Natural killer cell (primary cell): ENCODE data around the gene LHFPL5. TPM values are rescaled to one million over a fixed set of nuclear protein-coding genes. Genes with fewer than 3 reads are reported as not detected.

Experiments
- ATAC-seq, 3 donors: fragments of 150-1000 bp in 2 of 3; fragments of 200-7000 bp in 1 of 3; cut with Tn5 transposase; 1 replicate in 1 of 3; 2 replicates in 2 of 3; pipeline ENCODE4 v1.10.0; 2021; ENCODE audit warnings: mild to moderate bottlenecking in 2 of 3, moderate library complexity in 2 of 3
- DNase-seq, 2 donors: peaks; one replicate each; pipeline versions ENCODE4 v3.0.0 to v3.0.0-alpha.2; 2013 to 2021; ENCODE audit warnings: mixed read lengths in 1 of 2
- H3K27ac ChIP-seq: one replicate; pipeline ENCODE4 v1.5.1; 2013; ENCODE audit warnings: mild to moderate bottlenecking, low read length
- H3K27me3 ChIP-seq: one replicate; pipeline ENCODE4 v1.6.1; 2013; ENCODE audit warnings: low read length; ENCODE audit not compliant: control insufficient read depth, insufficient read depth
- H3K36me3 ChIP-seq: one replicate; pipeline ENCODE4 v1.6.1; 2013; ENCODE audit warnings: low read length; ENCODE audit not compliant: control insufficient read depth, insufficient read depth
- H3K4me1 ChIP-seq: one replicate; pipeline ENCODE4 v1.6.1; 2013; ENCODE audit warnings: low read length; ENCODE audit not compliant: control insufficient read depth, insufficient read depth
- H3K4me3 ChIP-seq: one replicate; pipeline ENCODE4 v1.5.1; 2013; ENCODE audit warnings: low read length
- H3K9me3 ChIP-seq: one replicate; pipeline ENCODE4 v1.6.1; 2013; ENCODE audit warnings: low read length; ENCODE audit not compliant: control insufficient read depth, insufficient read depth
- H3K27ac Mint-ChIP-seq, 2 donors: one replicate each; pipeline ENCODE4 v1.8.0; 2022; ENCODE audit warnings: mild to moderate bottlenecking in 2 of 2, mixed read lengths in 2 of 2, moderate library complexity in 1 of 2
- H3K27me3 Mint-ChIP-seq, 2 donors: one replicate each; pipeline ENCODE4 v1.8.0; 2022; ENCODE audit warnings: low read depth in 2 of 2, mixed read lengths in 2 of 2
- H3K36me3 Mint-ChIP-seq: one replicate; pipeline ENCODE4 v1.8.0; 2022; ENCODE audit warnings: mixed read lengths
- H3K4me1 Mint-ChIP-seq, 2 donors: one replicate each; pipeline ENCODE4 v1.8.0; 2022; ENCODE audit warnings: mixed read lengths in 2 of 2
- H3K4me3 Mint-ChIP-seq: one replicate; pipeline ENCODE4 v1.8.0; 2022; ENCODE audit warnings: mild to moderate bottlenecking, moderate library complexity, mixed read lengths
- H3K9me3 Mint-ChIP-seq, 2 donors: one replicate each; pipeline ENCODE4 v1.8.0; 2022; ENCODE audit warnings: mixed read lengths in 2 of 2
- CTCF ChIP-seq: fragments of 200-600 bp; IDR thresholded peaks from one replicate; pipeline ENCODE4 v1.8.0; 2022; ENCODE audit warnings: antibody characterized with exemption
- WGBS: methylation state at CpG from one replicate; pipeline ENCODE4 v1.1.7; 2013; ENCODE audit warnings: missing lambda C conversion rate; ENCODE audit not compliant: insufficient coverage; 5-methylcytosine and 5-hydroxymethylcytosine counted together
- intact Hi-C: fragments of 100-400 bp; cut with micrococcal nuclease; formaldehyde crosslinking; loops from one replicate; pipeline ENCODE4 v1.14.2; 2022
- total RNA-seq, 4 donors: library from RNA; stranded (reverse); fragments of 120-200 nt in 1 of 4; gene quantifications; one replicate each; pipeline versions ENCODE4 v1.2.3 to v1.2.4, GENCODE V29; 2013 to 2022

Gene LHFPL5
- total RNA-seq: not detected
- total RNA-seq (2013): not detected

DNA sequence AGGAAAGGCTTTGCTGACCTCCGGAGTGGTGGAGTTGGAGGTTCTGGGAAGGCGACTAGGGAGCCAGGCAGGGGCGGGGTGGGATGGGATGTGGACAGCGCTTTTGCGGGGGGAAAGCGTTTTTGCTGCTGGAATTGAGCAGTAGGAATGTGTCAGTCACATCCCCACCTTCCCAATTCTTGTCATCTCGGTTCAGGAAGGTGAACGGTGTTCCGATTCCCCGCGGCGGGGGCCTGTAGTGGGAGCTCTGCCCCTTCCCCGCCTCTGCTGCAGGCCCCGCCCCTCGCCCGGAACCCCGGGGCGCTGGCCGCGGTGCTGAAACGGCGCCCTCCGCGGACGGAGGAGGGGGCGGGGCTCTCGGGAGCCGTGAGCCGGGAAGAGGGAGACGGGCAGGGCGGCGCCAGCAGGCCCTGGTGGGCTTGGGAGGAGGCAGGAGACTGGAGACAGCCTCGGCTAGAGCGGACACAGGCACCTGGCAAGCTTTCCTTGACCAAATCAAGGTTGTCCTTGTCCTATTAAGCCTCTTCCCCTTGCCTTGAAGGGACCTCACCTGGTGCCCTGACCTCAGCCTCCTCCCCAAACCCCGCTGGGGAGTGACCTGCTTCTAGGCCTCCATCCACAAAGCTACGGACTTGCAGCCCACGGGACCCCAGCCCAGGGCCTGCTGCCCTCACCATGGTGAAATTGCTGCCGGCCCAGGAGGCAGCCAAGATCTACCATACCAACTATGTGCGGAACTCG is at the start of gene LHFPL5:
Gene LHFPL5 (plus strand): TSS at position 357 of the 741 bp plus-strand sequence. CDS start 319 bp downstream, at position 676.
- no peak for TF ChIP-seq CTCF
- intact Hi-C loops: no loop called here
- Mint-ChIP-seq H3K4me3 (no peak within 1 kb of the TSS), H3K4me1 (peaks cover 5 to 12% of the 10 kb centered on the region in 2 donors), H3K27me3 (peaks cover 15 to 26% of the 10 kb centered on the region in 2 donors), H3K27ac (no peak within 1 kb of the TSS), H3K9me3 (no peaks in the 10 kb centered on the region), H3K36me3 (no peaks in the 10 kb centered on the region)
- peak; percentile 58 to 64 for DNase-seq
- ATAC-seq: peak; percentile 80 to 98 (median 96)
- Histone ChIP-seq H3K27ac (no peak within 1 kb of the TSS), H3K27me3 (peaks cover 10% of the 10 kb centered on the region), H3K4me1 (peaks cover 7% of the 10 kb centered on the region), H3K9me3 (no peaks in the 10 kb centered on the region), H3K36me3 (no peaks in the 10 kb centered on the region), H3K4me3 (no peak within 1 kb of the TSS)
- WGBS: 11% methylated on average over 40 of the region's 40 CpGs

DNA sequence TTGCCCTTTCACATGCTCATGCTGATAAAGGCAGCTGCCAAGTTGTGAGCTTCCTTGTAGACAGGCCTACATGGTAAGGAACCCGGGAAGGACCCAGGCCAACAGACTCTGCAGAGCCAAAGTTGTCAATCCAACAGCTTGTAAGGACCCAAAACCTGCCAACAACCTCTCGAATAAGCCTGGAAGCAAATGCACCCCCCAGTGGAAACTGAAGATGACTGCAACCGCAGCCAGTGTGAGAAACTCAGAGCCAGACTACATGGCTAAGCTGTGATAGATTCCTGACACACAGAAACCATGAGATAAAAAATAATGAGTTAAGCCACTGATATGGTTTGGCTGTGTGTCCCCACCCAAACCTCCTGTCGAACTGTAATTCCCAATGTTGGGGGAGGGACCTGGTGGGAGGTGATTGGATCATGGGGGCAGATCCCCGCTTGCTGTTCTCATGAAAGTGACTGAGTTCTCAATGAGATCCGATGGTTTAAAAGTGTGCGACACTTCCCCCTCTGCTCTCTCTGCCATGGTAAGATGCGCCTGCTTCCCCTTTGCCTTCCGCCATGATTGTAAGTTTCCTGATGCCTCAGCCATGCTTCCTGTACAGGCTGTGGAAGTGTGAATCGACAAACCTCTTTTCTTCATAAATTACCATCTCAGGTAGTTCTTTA is 47.6 kb upstream of the LHFPL5 start:
- H3K4me3 Mint-ChIP-seq: no peak overlapping the region
- DNase-seq: no peak
- Histone ChIP-seq H3K36me3 (no peaks in the 10 kb centered on the region), H3K9me3 (no peaks in the 10 kb centered on the region), H3K27me3 (no peaks in the 10 kb centered on the region), H3K4me1 (no peaks in the 10 kb centered on the region), H3K27ac (no peak overlapping the region), H3K4me3 (no peak overlapping the region)
- H3K27ac Mint-ChIP-seq: no peak overlapping the region
- intact Hi-C loops: no loop called here
- no peak for TF ChIP-seq CTCF
- H3K27me3 Mint-ChIP-seq: peaks cover 16 to 35% of the 10 kb centered on the region in 2 donors
- WGBS: 53% methylated on average over 10 of the region's 10 CpGs
- no peaks in the 10 kb centered on the region for H3K36me3 Mint-ChIP-seq
- ATAC-seq: no peak
- H3K4me1 Mint-ChIP-seq: no peaks in the 10 kb centered on the region
- H3K9me3 Mint-ChIP-seq: no peaks in the 10 kb centered on the region

- intact Hi-C loops: no loop called here
Observed at GRCh38 chr6:35759426-35759825, 45.7 kb upstream of the LHFPL5 start.

More at GRCh38 chr6:35759426-35759825, 45.7 kb upstream of the LHFPL5 start:
- ATAC-seq (no peak), DNase-seq (no peak)
- peaks cover 32 to 53% of the 10 kb centered on the region in 2 donors for H3K27me3 Mint-ChIP-seq
- peaks cover 5% of the 10 kb centered on the region for H3K27me3 ChIP-seq
- H3K4me3 ChIP-seq: no peak overlapping the region
- no peaks in the 10 kb centered on the region for H3K36me3 ChIP-seq
- no peak for TF ChIP-seq CTCF
- no peaks in the 10 kb centered on the region for H3K4me1 ChIP-seq
- H3K9me3 Mint-ChIP-seq: no peaks in the 10 kb centered on the region
- H3K36me3 Mint-ChIP-seq: no peaks in the 10 kb centered on the region
- H3K27ac ChIP-seq: no peak overlapping the region
- WGBS: 68% methylated on average over 3 of the region's 3 CpGs
- H3K27ac Mint-ChIP-seq: no peak overlapping the region
- no peaks in the 10 kb centered on the region for H3K9me3 ChIP-seq
- peaks cover 5 to 11% of the 10 kb centered on the region in 2 donors for H3K4me1 Mint-ChIP-seq
- no peak overlapping the region for H3K4me3 Mint-ChIP-seq
